K562 (cell line): ENCODE results near the gene TMTC2. TPM values are rescaled to one million over a fixed set of nuclear protein-coding genes. Genes with fewer than 3 reads are reported as not detected.

Experiments used
- ATAC-seq: fragments of 200-7000 bp; cut with Tn5 transposase; 3 replicates; pipeline ENCODE4 v1.9.1; 2020; ENCODE audit warnings: moderate library complexity
- BruUV-seq: library from RNA; stranded (reverse); fragments of 400-500 nt; replicated peaks from 2 replicates; lab custom pipeline; 2021; lab: Mats Ljungman, UMichigan
- CTCF ChIA-PET: fragments of 300-600 bp; formaldehyde crosslinking; extraction: SDS; loops from one replicate; lab custom pipeline; 2021; ENCODE audit warnings: low intra/inter-chr PET ratio; lab: Yijun Ruan, JAX
- POLR2A ChIA-PET: fragments of 300-600, 350-650 bp; sonication (Branson Sonifier 250); formaldehyde crosslinking; extraction: SDS; loops from one replicate; lab custom pipeline; 2021; ENCODE audit warnings: antibody characterized with exemption, inconsistent platforms; lab: Yijun Ruan, JAX
- DNase-seq, 4 experiments: peaks; one replicate each; pipeline versions ENCODE4 v3.0.0 to v3.0.0-alpha.2; 2011 to 2018; ENCODE audit warnings: low spot score in 3 of 4, mixed read lengths in 3 of 4; ENCODE audit errors: extremely low read depth in 1 of 4
- FAIRE-seq: peaks from 2 replicates; lab custom pipeline; 2011; peaks lifted over from hg19 to GRCh38; lab: Jason Lieb, UNC
- H2AFZ ChIP-seq: 2 replicates; pipeline ENCODE4 v1.6.0; 2011; ENCODE audit warnings: low read depth, low read length, control low read depth, inconsistent platforms
- H3K27ac ChIP-seq: fragments of 200-600 bp; 3 replicates; pipeline ENCODE4 v1.8.0; 2011; ENCODE audit warnings: low read depth, mild to moderate bottlenecking, control low read depth, inconsistent platforms, low read length, moderate library complexity, mixed read lengths; ENCODE audit errors: extremely low read depth
- H3K27me3 ChIP-seq, 2 experiments: fragments of 300-600 bp in 1 of 2; 2 replicates in 1 of 2; 3 replicates in 1 of 2; pipeline versions ENCODE4 v1.6.0 to v1.8.0; 2011; ENCODE audit warnings: inconsistent platforms in 2 of 2, low read length in 2 of 2, mild to moderate bottlenecking in 1 of 2, mixed read lengths in 1 of 2, moderate library complexity in 1 of 2; ENCODE audit not compliant: control insufficient read depth in 2 of 2, insufficient read depth in 2 of 2
- H3K36me3 ChIP-seq: fragments of 300-600 bp; 3 replicates; pipeline ENCODE4 v1.8.0; 2011; ENCODE audit warnings: mild to moderate bottlenecking, low read length, inconsistent platforms; ENCODE audit not compliant: control insufficient read depth, insufficient read depth
- H3K4me1 ChIP-seq, 2 experiments: fragments of 200-600 bp in 1 of 2; replicated peaks in 1 of 2; 2 replicates in 1 of 2; 3 replicates in 1 of 2; pipeline versions ENCODE4 v1.5.1 to v1.8.0; 2011; ENCODE audit warnings: inconsistent platforms in 2 of 2, low read length in 2 of 2, mild to moderate bottlenecking in 1 of 2, mixed read lengths in 1 of 2, moderate library complexity in 1 of 2; ENCODE audit not compliant: control insufficient read depth in 2 of 2, insufficient read depth in 2 of 2
- H3K4me2 ChIP-seq: 2 replicates; pipeline ENCODE4 v1.6.1; 2011; ENCODE audit warnings: low read length, control low read depth, inconsistent platforms, mixed read lengths; ENCODE audit not compliant: insufficient read depth
- H3K4me3 ChIP-seq: fragments of 200-600 bp; sonication (generic), shearing (Covaris generic); 2 replicates; pipeline ENCODE4 v1.5.1; 2016; ENCODE audit warnings: control low read depth, inconsistent platforms
- H3K79me2 ChIP-seq: fragments of 200-600 bp; 3 replicates; pipeline ENCODE4 v1.8.0; 2011; ENCODE audit warnings: low read length, inconsistent platforms; ENCODE audit not compliant: control insufficient read depth, insufficient read depth
- H3K9ac ChIP-seq, 2 experiments: 2 replicates each; pipeline versions ENCODE4 v1.6.0 to v1.6.1; 2011; ENCODE audit warnings: low read depth in 2 of 2, low read length in 2 of 2, control low read depth in 1 of 2, inconsistent platforms in 1 of 2, mild to moderate bottlenecking in 1 of 2, mixed read lengths in 1 of 2; ENCODE audit not compliant: insufficient read depth in 1 of 2
- H3K9me1 ChIP-seq: one replicate; pipeline ENCODE4 v1.6.0; 2011; ENCODE audit warnings: inconsistent platforms, mild to moderate bottlenecking, low read length, moderate library complexity; ENCODE audit not compliant: control insufficient read depth, insufficient read depth
- H3K9me3 ChIP-seq: replicated peaks from 2 replicates; pipeline ENCODE4 v1.5.1; 2011; ENCODE audit warnings: low read depth, low read length, inconsistent platforms; ENCODE audit not compliant: control insufficient read depth, insufficient read depth
- H4K20me1 ChIP-seq: replicated peaks from 2 replicates; pipeline ENCODE4 v1.6.1; 2011; ENCODE audit warnings: low read length, inconsistent platforms, mixed read lengths; ENCODE audit not compliant: control insufficient read depth, insufficient read depth
- ARHGAP35 ChIP-seq: fragments of 450-650 bp; IDR thresholded peaks from 2 replicates; pipeline ENCODE4 v1.6.1; 2018; ENCODE audit not compliant: partially characterized antibody
- MECOM ChIP-seq: fragments of 250-450 bp; sonication (Bioruptor Pico); IDR thresholded peaks from 2 replicates; pipeline ENCODE4 v1.8.0; 2022; ENCODE audit warnings: inconsistent platforms
- RBBP5 ChIP-seq: fragments of 200-600 bp; sonication (generic); IDR thresholded peaks from 2 replicates; pipeline ENCODE4 v1.6.1; 2012; ENCODE audit warnings: borderline replicate concordance, mild to moderate bottlenecking, low read length, control low read depth, inconsistent platforms; ENCODE audit not compliant: insufficient read depth, poor library complexity, severe bottlenecking
- SLC30A9 ChIP-seq: fragments of 250-450 bp; sonication (Bioruptor Pico); IDR thresholded peaks from 2 replicates; pipeline ENCODE4 v1.8.0; 2022; ENCODE audit warnings: mild to moderate bottlenecking, moderate library complexity
- ZFP1 ChIP-seq: fragments of 450-650 bp; formaldehyde crosslinking; IDR thresholded peaks from 2 replicates; pipeline ENCODE4 v1.4.0; 2020; ENCODE audit warnings: mild to moderate bottlenecking, mixed read lengths
- ZNF436 ChIP-seq: fragments of 250-450, 450-650 bp; sonication (Bioruptor Pico); formaldehyde crosslinking; IDR thresholded peaks from 2 replicates; pipeline ENCODE4 v1.7.0; 2020; ENCODE audit warnings: mild to moderate bottlenecking
- WGBS: fragments of 100-300 bp; shearing (Covaris generic); methylation state at CpG from one replicate; pipeline ENCODE4 v1.1.6; 2016; ENCODE audit warnings: low coverage, mixed read lengths; ENCODE audit not compliant: insufficient coverage; ENCODE audit errors: missing lambda C conversion rate; 5-methylcytosine and 5-hydroxymethylcytosine counted together
- in situ Hi-C: fragments of 300-500 bp; cut with MboI; formaldehyde crosslinking; loops from 4 replicates; pipeline ENCODE4 v1.15.0; 2018; ENCODE audit warnings: inconsistent platforms, mixed read lengths
- intact Hi-C: fragments of 100-400 bp; cut with micrococcal nuclease; formaldehyde crosslinking; loops from 2 replicates; pipeline ENCODE4 v1.14.2; 2022
- polyA plus RNA-seq, 8 experiments: library from polyadenylated mRNA; depleted of rRNA in 4 of 8; stranded (reverse) in 5 of 8; unstranded in 3 of 8; fragments of >200 nt; fragmentation: Nextera tagmentation in 2 of 8; fragmentation: Illumina TruSeq in 1 of 8; extraction: Ambion mirVana in 2 of 8; extraction: Trizol in 1 of 8; gene quantifications; 2 replicates each; pipeline versions ENCODE4 v1.2.1 to v1.2.3, GENCODE V29; 2011 to 2014; ENCODE audit warnings: inconsistent platforms in 1 of 8, missing spikeins in 1 of 8
- total RNA-seq, 7 experiments: library from RNA; depleted of rRNA in 6 of 7; stranded (reverse); fragments of >200 nt in 6 of 7; fragmentation: Illumina TruSeq in 2 of 7; extraction: Trizol in 2 of 7; gene quantifications; 2 replicates each; pipeline versions ENCODE4 v1.2.1 to v1.2.3, GENCODE V29; 2011 to 2021; ENCODE audit warnings: low replicate concordance in 1 of 7

TMTC2 gene
- total and polyA plus RNA-seq, 9 of the 15 experiments (the other 6 are each of a cell fraction or from before 2014, with no cell fraction given): 0.29 to 1.1 (median 0.55) TPM

DNA sequence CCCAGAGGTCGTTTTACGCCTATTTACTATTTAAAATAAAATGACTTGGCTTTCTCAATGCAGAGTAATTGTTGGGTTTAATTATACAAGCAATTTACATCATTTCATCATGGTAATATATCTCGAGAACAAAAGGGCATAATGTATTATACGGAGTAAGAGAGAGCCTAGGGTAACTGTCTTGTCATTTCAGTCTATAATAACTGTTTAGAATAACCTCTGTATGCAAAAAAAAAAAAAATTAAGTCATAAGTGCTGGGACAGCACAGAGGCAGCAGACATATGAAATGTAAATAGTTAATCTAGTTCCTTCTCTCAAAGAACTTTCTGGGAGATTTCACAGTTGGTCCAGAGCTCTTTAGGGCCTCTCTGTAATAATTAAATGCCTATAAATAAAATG, 284.9 kb downstream of the TMTC2 start:
- ChIA-PET POLR2A (no interaction called here), CTCF (no interaction called here)
- H3K9me3 ChIP-seq: no peaks in the 10 kb centered on the region
- BruUV-seq: no TSS peak
- H4K20me1 ChIP-seq: no peaks in the 10 kb centered on the region
- no peaks in the 10 kb centered on the region for H3K79me2 ChIP-seq
- H3K27me3 ChIP-seq: no peaks in the 10 kb centered on the region
- H3K36me3 ChIP-seq: no peaks in the 10 kb centered on the region
- no peak for DNase-seq
- TF ChIP-seq MECOM (CRISPR knock-in tag) (no peak), RBBP5 (no peak), ARHGAP35 (no peak)
- TF ChIP-seq, all 486 proteins: peak for 0
- no peak overlapping the region for H3K4me2 ChIP-seq
- in situ Hi-C loops: no loop called here
- WGBS: 0% methylated on average over 4 of the region's 4 CpGs
- H3K9ac ChIP-seq: no peak overlapping the region
- H3K4me3 ChIP-seq: no peak overlapping the region
- H3K9me1 ChIP-seq: no peaks in the 10 kb centered on the region
- no peak overlapping the region for H2AFZ ChIP-seq
- FAIRE-seq: no peak
- ATAC-seq: no peak
- no peak overlapping the region for H3K27ac ChIP-seq
- H3K4me1 ChIP-seq: no peaks in the 10 kb centered on the region
- intact Hi-C loops: no loop called here

GRCh38 chr12:82972624-82973023, 285.9 kb downstream of the TMTC2 start:
- WGBS: 9% methylated on average over 3 of the region's 3 CpGs
- Histone ChIP-seq H3K9ac (no peak overlapping the region), H3K4me3 (no peak overlapping the region), H3K79me2 (no peaks in the 10 kb centered on the region), H4K20me1 (no peaks in the 10 kb centered on the region), H3K9me3 (no peaks in the 10 kb centered on the region), H2AFZ (no peak overlapping the region), H3K27me3 (no peaks in the 10 kb centered on the region), H3K36me3 (no peaks in the 10 kb centered on the region), H3K27ac (no peak overlapping the region), H3K4me2 (no peak overlapping the region), H3K4me1 (no peaks in the 10 kb centered on the region), H3K9me1 (no peaks in the 10 kb centered on the region)
- no TSS peak for BruUV-seq
- intact Hi-C loops (no loop called here), in situ Hi-C loops (no loop called here)
- CTCF ChIA-PET: no interaction called here
- POLR2A ChIA-PET: no interaction called here
- TF ChIP-seq ZNF436: no peak
- no peak for TF ChIP-seq ZFP1 (CRISPR knock-in tag)
- no peak for TF ChIP-seq SLC30A9 (CRISPR knock-in tag)
- DNase-seq (no peak), FAIRE-seq (no peak), ATAC-seq (no peak)
